Fibroblast of lung (primary cell): ENCODE data around the gene UBXN10. TPM values are rescaled to one million over a fixed set of nuclear protein-coding genes. Genes with fewer than 3 reads are reported as not detected.

Experiments
- DNase-seq, 2 donors: peaks; one replicate each; pipeline versions ENCODE4 v3.0.0 to v3.0.0-alpha.2; 2010; ENCODE audit warnings: low read depth in 2 of 2
- H2AFZ ChIP-seq: 2 replicates; pipeline ENCODE4 v1.5.1; 2012; ENCODE audit warnings: low read length, control low read depth, inconsistent platforms
- H3K27ac ChIP-seq: 2 replicates; pipeline ENCODE4 v1.5.1; 2011; ENCODE audit warnings: low read length, control low read depth; ENCODE audit not compliant: insufficient read depth
- H3K27me3 ChIP-seq: 2 replicates; pipeline ENCODE4 v1.5.1; 2011; ENCODE audit warnings: mild to moderate bottlenecking, low read length; ENCODE audit not compliant: control insufficient read depth, insufficient read depth
- H3K36me3 ChIP-seq: 2 replicates; pipeline ENCODE4 v1.5.1; 2011; ENCODE audit warnings: low read length; ENCODE audit not compliant: control insufficient read depth, insufficient read depth
- H3K4me1 ChIP-seq: 2 replicates; pipeline ENCODE4 v1.5.1; 2011; ENCODE audit warnings: low read length; ENCODE audit not compliant: control insufficient read depth, insufficient read depth; ENCODE audit errors: extremely low read depth
- H3K4me2 ChIP-seq: 2 replicates; pipeline ENCODE4 v1.5.1; 2011; ENCODE audit warnings: low read length, control low read depth; ENCODE audit not compliant: insufficient read depth; ENCODE audit errors: extremely low read depth
- H3K4me3 ChIP-seq, 4 experiments: fragments of 200-600 bp in 1 of 4; sonication (generic) in 1 of 4; replicated peaks in 1 of 4; 2 replicates each; pipeline ENCODE4 v1.5.1; 2011 to 2016; ENCODE audit warnings: low read length in 4 of 4, low read depth in 3 of 4, mild to moderate bottlenecking in 3 of 4, control low read depth in 2 of 4, inconsistent platforms in 1 of 4, mixed read lengths in 1 of 4; ENCODE audit not compliant: insufficient read depth in 1 of 4; ENCODE audit errors: control extremely low read depth in 1 of 4
- H3K79me2 ChIP-seq: 2 replicates; pipeline ENCODE4 v1.5.1; 2012; ENCODE audit warnings: mild to moderate bottlenecking, low read length, inconsistent platforms; ENCODE audit not compliant: control insufficient read depth, insufficient read depth
- H3K9ac ChIP-seq: 2 replicates; pipeline ENCODE4 v1.5.1; 2011; ENCODE audit warnings: mild to moderate bottlenecking, low read length, control low read depth; ENCODE audit not compliant: insufficient read depth
- H3K9me3 ChIP-seq: 2 replicates; pipeline ENCODE4 v1.5.1; 2012; ENCODE audit warnings: low read depth, low read length; ENCODE audit not compliant: control insufficient read depth, insufficient read depth
- H4K20me1 ChIP-seq: 2 replicates; pipeline ENCODE4 v1.5.1; 2011; ENCODE audit warnings: low read length; ENCODE audit not compliant: control insufficient read depth, insufficient read depth; ENCODE audit errors: extremely low read depth
- CTCF ChIP-seq, 2 donors: IDR thresholded peaks in 1 of 2; conservative IDR thresholded peaks in 1 of 2; 1 replicate in 1 of 2; 2 replicates in 1 of 2; pipeline ENCODE4 v1.5.1; 2011 to 2012; ENCODE audit warnings: low read length in 2 of 2, control low read depth in 1 of 2, inconsistent platforms in 1 of 2, low read depth in 1 of 2, mild to moderate bottlenecking in 1 of 2
- EZH2 ChIP-seq: IDR thresholded peaks from 2 replicates; pipeline ENCODE4 v1.5.1; 2012; ENCODE audit warnings: low read length, control low read depth, mild to moderate bottlenecking; ENCODE audit errors: missing control alignments
- polyA plus RNA-seq, 2 donors: library from polyadenylated mRNA; depleted of rRNA in 1 of 2; stranded (reverse) in 1 of 2; unstranded in 1 of 2; fragments of >200 nt; gene quantifications; 2 replicates each; pipeline ENCODE4 v1.2.1, GENCODE V29; 2011 to 2012; ENCODE audit warnings: missing spikeins in 1 of 2
- total RNA-seq: library from RNA; depleted of rRNA; stranded (reverse); fragments of >200 nt; gene quantifications from 2 replicates; pipeline ENCODE4 v1.2.1, GENCODE V29; 2014

Gene UBXN10
- total and polyA plus RNA-seq, 2 donors (not counting 1 experiment from before 2014, with no cell fraction given) = 0.33 TPM; not detected in 1

DNA sequence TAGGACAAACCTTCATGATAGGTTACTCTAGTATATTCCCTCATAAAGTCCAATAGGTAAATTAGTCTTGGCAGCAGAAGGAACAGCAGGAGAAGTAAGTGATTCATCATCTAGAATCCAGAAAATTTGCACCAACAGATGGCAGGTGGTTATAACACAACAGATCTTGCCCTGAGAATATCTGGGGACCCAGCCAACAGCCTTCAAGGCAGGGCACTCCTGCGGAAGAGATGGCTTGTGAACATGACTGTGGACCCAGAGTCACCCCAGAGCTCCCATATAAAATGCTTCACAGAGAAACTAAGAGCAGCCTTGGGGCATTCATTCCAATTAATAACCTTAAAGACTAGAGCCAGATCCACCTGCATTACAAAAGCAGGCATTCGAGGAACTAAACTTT lies 8.3 kb downstream of the UBXN10 start:
- no peak overlapping the region for H3K4me3 ChIP-seq
- H3K4me2 ChIP-seq = no peak overlapping the region
- DNase-seq = no peak
- peaks cover 16% of the 10 kb centered on the region for H3K27me3 ChIP-seq
- H2AFZ ChIP-seq = no peak overlapping the region
- no peaks in the 10 kb centered on the region for H3K9me3 ChIP-seq
- no peaks in the 10 kb centered on the region for H3K79me2 ChIP-seq
- no peaks in the 10 kb centered on the region for H4K20me1 ChIP-seq
- H3K27ac ChIP-seq = no peak overlapping the region
- no peak overlapping the region for H3K9ac ChIP-seq
- no peaks in the 10 kb centered on the region for H3K4me1 ChIP-seq
- no peaks in the 10 kb centered on the region for H3K36me3 ChIP-seq
- TF ChIP-seq EZH2 (no peak), CTCF (conservative IDR thresholded peaks at IDR 0.05 in 1 of 2, IDR thresholded peaks at IDR 0.05 in 1 of 2; ENCODE audit: low read depth in 1 of 2, low read length in 2 of 2) (no peak)

DNA sequence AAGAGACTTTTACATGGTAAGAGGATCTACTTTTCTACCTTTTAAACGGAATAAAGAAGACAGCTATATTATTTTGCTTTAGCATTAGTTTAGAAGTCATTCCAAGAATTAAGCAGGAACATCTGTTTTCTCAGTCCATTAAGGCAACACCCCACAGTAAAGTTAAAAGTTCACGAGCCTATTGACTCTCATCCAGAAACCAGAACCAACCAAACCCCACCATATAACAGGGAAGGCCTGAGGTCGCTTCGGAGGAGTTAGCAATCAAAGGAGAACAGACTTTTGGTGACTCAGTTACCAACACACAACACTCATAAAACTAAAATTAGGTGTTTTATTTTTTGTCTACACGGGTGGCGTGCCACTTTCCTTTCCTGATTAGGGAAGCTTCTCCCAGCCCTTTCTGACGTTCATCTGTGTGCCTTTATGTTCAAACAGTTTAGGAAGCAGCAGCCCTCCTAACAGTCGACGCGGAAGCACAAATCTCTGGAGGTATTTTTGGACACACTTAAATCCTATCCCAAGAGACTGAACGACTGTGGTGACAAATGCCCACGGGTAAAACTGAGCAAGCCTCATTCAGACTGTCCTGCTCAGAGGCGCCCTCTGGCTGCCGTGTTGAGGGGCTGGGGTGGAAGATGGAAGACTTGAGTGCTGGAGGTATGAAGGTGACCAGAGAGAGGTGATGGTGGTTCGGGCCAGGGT lies 9.0 kb downstream of the UBXN10 start:
- Histone ChIP-seq H3K9ac (no peak overlapping the region), H3K4me2 (no peak overlapping the region), H2AFZ (no peak overlapping the region), H3K4me1 (no peaks in the 10 kb centered on the region), H4K20me1 (no peaks in the 10 kb centered on the region), H3K27ac (no peak overlapping the region), H3K9me3 (no peaks in the 10 kb centered on the region), H3K27me3 (peaks cover 20% of the 10 kb centered on the region), H3K4me3 (no peak overlapping the region), H3K36me3 (no peaks in the 10 kb centered on the region), H3K79me2 (no peaks in the 10 kb centered on the region)
- peak; percentile 80 to 91 for TF ChIP-seq CTCF (conservative IDR thresholded peaks at IDR 0.05 in 1 of 2, IDR thresholded peaks at IDR 0.05 in 1 of 2; ENCODE audit: low read depth in 1 of 2, low read length in 2 of 2)
- no peak for TF ChIP-seq EZH2
- peak; percentile 24 to 44 for DNase-seq

DNA sequence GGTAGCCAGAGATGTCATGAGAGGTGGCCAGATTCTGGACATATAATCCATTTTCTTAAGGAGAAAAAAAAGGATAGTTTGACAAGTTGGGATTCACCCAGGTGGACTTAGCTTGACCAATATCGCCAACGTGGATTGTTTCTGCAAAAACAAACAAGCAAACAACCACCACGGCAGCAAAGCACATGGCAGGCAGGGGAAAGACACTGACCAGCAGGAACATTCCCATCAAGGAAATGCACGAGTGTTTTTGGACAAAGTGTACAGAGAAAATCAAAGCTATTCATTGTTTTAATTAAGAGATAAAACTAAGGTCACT lies 9.5 kb downstream of the UBXN10 start:
- Histone ChIP-seq H3K79me2 (no peaks in the 10 kb centered on the region), H3K4me3 (no peak overlapping the region), H3K27me3 (peaks cover 22% of the 10 kb centered on the region), H3K9ac (no peak overlapping the region), H3K4me2 (no peak overlapping the region), H3K27ac (no peak overlapping the region), H2AFZ (no peak overlapping the region), H3K36me3 (no peaks in the 10 kb centered on the region), H3K9me3 (no peaks in the 10 kb centered on the region), H3K4me1 (no peaks in the 10 kb centered on the region), H4K20me1 (no peaks in the 10 kb centered on the region)
- no peak for DNase-seq
- no peak for TF ChIP-seq EZH2
- TF ChIP-seq CTCF (conservative IDR thresholded peaks at IDR 0.05 in 1 of 2, IDR thresholded peaks at IDR 0.05 in 1 of 2; ENCODE audit: low read depth in 1 of 2, low read length in 2 of 2) = no peak
